SU-DHL-6 (cell line): ENCODE measurements around the gene DEPDC1B.

ENCODE experiments used
- H2AFZ ChIP-seq: fragments of 200-600 bp; sonication (generic); 2 replicates; pipeline ENCODE4 v1.6.1; 2014; ENCODE audit warnings: low read depth, mild to moderate bottlenecking, moderate library complexity, mixed read lengths, antibody characterized with exemption, low read length; ENCODE audit not compliant: severe bottlenecking
- H3F3A ChIP-seq: fragments of 200-600 bp; shearing (Covaris generic); 2 replicates; pipeline ENCODE4 v1.6.0; 2016; ENCODE audit warnings: antibody characterized with exemption, mild to moderate bottlenecking; ENCODE audit not compliant: insufficient read depth
- H3K27ac ChIP-seq: fragments of 200-600 bp; sonication (generic); 2 replicates; pipeline ENCODE4 v1.5.1; 2016; ENCODE audit warnings: low read depth, mild to moderate bottlenecking, low read length, moderate library complexity, mixed read lengths
- H3K27me3 ChIP-seq: fragments of 200-600 bp; sonication (generic), shearing (Covaris generic); 2 replicates; pipeline ENCODE4 v1.6.0; 2014; ENCODE audit warnings: mild to moderate bottlenecking, low read length
- H3K36me3 ChIP-seq: fragments of 200-600 bp; sonication (generic); 2 replicates; pipeline ENCODE4 v1.6.1; 2014; ENCODE audit warnings: mild to moderate bottlenecking, low read length, mixed read lengths
- H3K4me2 ChIP-seq: fragments of 300-600, 200-600 bp; shearing (Covaris generic), sonication (generic); 2 replicates; pipeline ENCODE4 v1.6.0; 2014; ENCODE audit warnings: low read length, low read depth, mild to moderate bottlenecking; ENCODE audit not compliant: poor library complexity, severe bottlenecking
- H3K4me3 ChIP-seq: fragments of 200-600 bp; sonication (generic); 2 replicates; pipeline ENCODE4 v1.5.1; 2014; ENCODE audit warnings: antibody characterized with exemption, low read length, mild to moderate bottlenecking, mixed read lengths; ENCODE audit not compliant: insufficient read depth, poor library complexity, severe bottlenecking
- H3K79me2 ChIP-seq: fragments of 200-600 bp; sonication (generic); 2 replicates; pipeline ENCODE4 v1.6.1; 2014; ENCODE audit warnings: mild to moderate bottlenecking, low read length, moderate library complexity; ENCODE audit not compliant: insufficient read depth
- H3K9ac ChIP-seq: fragments of 200-600 bp; sonication (generic); 2 replicates; pipeline ENCODE4 v1.7.0; 2014; ENCODE audit warnings: mild to moderate bottlenecking, low read length
- H3K9me2 ChIP-seq: fragments of 200-600 bp; sonication (generic); replicated peaks from 2 replicates; pipeline ENCODE4 v1.6.1; 2014; ENCODE audit warnings: low read length; ENCODE audit not compliant: insufficient read depth
- H3K9me3 ChIP-seq: fragments of 200-600 bp; sonication (generic); 2 replicates; pipeline ENCODE4 v1.6.1; 2014; ENCODE audit warnings: low read length, mixed read lengths; ENCODE audit not compliant: insufficient read depth
- H4K20me1 ChIP-seq: fragments of 200-600 bp; sonication (generic); 2 replicates; pipeline ENCODE4 v1.6.1; 2014; ENCODE audit warnings: low read depth, mild to moderate bottlenecking, antibody characterized with exemption, low read length, moderate library complexity, mixed read lengths
- EZH2phosphoT487 ChIP-seq: fragments of 200-600 bp; sonication (generic), shearing (Covaris generic); conservative IDR thresholded peaks from 2 replicates; pipeline ENCODE4 v1.6.1; 2018; ENCODE audit warnings: mild to moderate bottlenecking, antibody characterized with exemption, low read length, moderate library complexity, mixed read lengths
- TF ChIP-seq, protein P1 (sequence below): fragments of 200-600 bp; sonication (generic); IDR thresholded peaks from one replicate; pipeline ENCODE4 v1.5.1; 2017; ENCODE audit warnings: antibody characterized with exemption, mild to moderate bottlenecking, low read length, moderate library complexity; ENCODE audit not compliant: insufficient read depth, poor library complexity, severe bottlenecking

DEPDC1B gene

DNA sequence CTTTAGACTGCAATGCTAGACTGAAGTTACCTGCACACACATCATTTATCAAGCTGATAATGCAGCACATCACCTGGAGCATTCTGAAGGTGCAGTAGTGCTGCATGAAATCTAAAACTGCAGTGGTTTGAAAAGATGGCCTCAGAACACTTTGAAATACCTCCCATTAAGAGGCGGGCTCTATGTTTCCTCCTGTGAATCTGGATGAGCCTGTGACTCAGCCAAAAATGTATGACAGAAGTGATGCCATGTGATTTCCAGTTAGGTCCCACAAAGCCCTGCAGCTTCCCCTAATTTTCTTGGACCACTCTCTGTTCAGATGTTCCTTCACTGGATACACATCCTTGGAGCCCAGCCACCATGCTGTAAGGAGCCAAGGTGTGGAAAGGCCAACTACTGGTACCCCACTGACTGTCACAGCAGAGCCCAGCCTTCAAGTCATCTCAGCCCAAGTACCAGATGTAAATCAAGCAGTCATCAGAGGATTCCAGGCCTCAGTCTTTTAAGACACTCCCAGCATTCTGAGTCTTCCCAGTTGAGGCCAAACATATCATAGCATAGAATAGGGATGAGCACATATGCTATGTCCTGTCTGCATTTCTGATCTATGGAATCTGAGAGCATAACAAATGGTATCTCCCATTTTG lies 27.2 kb upstream of the DEPDC1B start:
- no peaks in the 10 kb centered on the region for H3K79me2 ChIP-seq
- no peak overlapping the region for H3K4me3 ChIP-seq
- no peaks in the 10 kb centered on the region for H3K36me3 ChIP-seq
- no peaks in the 10 kb centered on the region for H3F3A ChIP-seq
- no peak overlapping the region for H3K9ac ChIP-seq
- no peak overlapping the region for H2AFZ ChIP-seq
- H3K4me2 ChIP-seq: no peak overlapping the region
- H3K9me2 ChIP-seq: no peaks in the 10 kb centered on the region
- TF ChIP-seq EZH2phosphoT487: no peak
- TF ChIP-seq, protein P1, sequence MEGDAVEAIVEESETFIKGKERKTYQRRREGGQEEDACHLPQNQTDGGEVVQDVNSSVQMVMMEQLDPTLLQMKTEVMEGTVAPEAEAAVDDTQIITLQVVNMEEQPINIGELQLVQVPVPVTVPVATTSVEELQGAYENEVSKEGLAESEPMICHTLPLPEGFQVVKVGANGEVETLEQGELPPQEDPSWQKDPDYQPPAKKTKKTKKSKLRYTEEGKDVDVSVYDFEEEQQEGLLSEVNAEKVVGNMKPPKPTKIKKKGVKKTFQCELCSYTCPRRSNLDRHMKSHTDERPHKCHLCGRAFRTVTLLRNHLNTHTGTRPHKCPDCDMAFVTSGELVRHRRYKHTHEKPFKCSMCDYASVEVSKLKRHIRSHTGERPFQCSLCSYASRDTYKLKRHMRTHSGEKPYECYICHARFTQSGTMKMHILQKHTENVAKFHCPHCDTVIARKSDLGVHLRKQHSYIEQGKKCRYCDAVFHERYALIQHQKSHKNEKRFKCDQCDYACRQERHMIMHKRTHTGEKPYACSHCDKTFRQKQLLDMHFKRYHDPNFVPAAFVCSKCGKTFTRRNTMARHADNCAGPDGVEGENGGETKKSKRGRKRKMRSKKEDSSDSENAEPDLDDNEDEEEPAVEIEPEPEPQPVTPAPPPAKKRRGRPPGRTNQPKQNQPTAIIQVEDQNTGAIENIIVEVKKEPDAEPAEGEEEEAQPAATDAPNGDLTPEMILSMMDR: no peak
- H4K20me1 ChIP-seq: no peaks in the 10 kb centered on the region
- no peaks in the 10 kb centered on the region for H3K27me3 ChIP-seq
- no peak overlapping the region for H3K27ac ChIP-seq
- H3K9me3 ChIP-seq: no peaks in the 10 kb centered on the region

DNA sequence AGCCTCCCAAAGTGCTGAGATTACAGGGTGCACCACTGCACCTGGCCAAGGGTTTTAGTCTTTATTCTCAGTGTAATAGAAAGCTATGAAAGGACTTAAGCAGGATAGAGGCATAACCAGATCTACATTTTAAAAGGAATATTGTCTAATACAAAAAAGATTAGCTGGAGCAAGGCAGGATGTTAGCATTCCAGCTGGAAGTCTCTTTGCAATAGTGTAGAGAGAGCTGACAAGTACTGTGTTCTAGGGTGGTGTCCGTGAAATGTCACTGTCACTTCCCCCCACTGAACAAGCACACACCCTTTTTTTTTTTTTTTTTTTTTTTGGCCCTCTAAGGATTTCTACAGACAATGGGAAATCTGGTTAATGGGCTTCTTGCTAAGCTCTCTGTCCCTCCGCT lies 24.2 kb upstream of the DEPDC1B start:
- Histone ChIP-seq H2AFZ (no peak overlapping the region), H3K27me3 (no peaks in the 10 kb centered on the region), H3K9ac (no peak overlapping the region), H3K9me3 (no peaks in the 10 kb centered on the region), H3F3A (no peaks in the 10 kb centered on the region), H3K9me2 (no peaks in the 10 kb centered on the region), H4K20me1 (no peaks in the 10 kb centered on the region), H3K4me3 (no peak overlapping the region), H3K27ac (no peak overlapping the region), H3K4me2 (no peak overlapping the region), H3K79me2 (no peaks in the 10 kb centered on the region), H3K36me3 (no peaks in the 10 kb centered on the region)
- TF ChIP-seq, protein P1: no peak
- no peak for TF ChIP-seq EZH2phosphoT487

DNA sequence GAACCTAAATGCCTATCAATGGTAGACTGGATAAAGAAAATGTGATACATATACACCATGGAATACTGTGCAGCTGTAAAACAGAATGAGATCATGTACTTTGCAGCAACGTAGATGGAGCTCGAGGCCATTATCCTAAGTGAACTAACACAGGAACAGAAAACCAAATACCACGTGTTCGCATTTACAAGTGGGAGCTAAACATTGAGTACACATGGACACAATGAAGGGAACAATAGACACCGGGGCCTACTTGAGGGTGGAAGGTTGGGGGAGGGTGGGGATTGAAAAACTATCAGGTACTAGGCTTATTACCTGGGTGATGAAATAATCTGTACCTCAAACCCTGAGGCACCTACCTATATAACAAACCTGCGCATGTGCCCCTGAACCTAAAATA lies 22.4 kb upstream of the DEPDC1B start:
- no peak overlapping the region for H3K27ac ChIP-seq
- H3K9me3 ChIP-seq: no peaks in the 10 kb centered on the region
- no peak for TF ChIP-seq EZH2phosphoT487
- TF ChIP-seq, protein P1: no peak
- H3K4me3 ChIP-seq: no peak overlapping the region
- H2AFZ ChIP-seq: no peak overlapping the region
- no peaks in the 10 kb centered on the region for H3F3A ChIP-seq
- no peaks in the 10 kb centered on the region for H3K79me2 ChIP-seq
- H3K4me2 ChIP-seq: no peak overlapping the region
- no peaks in the 10 kb centered on the region for H3K9me2 ChIP-seq
- no peaks in the 10 kb centered on the region for H3K27me3 ChIP-seq
- no peaks in the 10 kb centered on the region for H4K20me1 ChIP-seq
- H3K36me3 ChIP-seq: no peaks in the 10 kb centered on the region
- no peak overlapping the region for H3K9ac ChIP-seq
